ENCODE results near the gene IQCM.

The IQCM gene

GRCh38 chr4:149706942-149707341 lies 108.7 kb downstream of the IQCM start:
- ChIA-PET CTCF (interaction anchor here (0.9 to 1.2 kb wide), 2 partner anchors 8 to 22 kb away, joined by 4 to 5 read pairs; no protein-coding TSS in a partner anchor), POLR2A (no interaction called here)
- no peak for DNase-seq (ENCODE audit: extremely low spot score)
- no peak for TF ChIP-seq CTCF (IDR thresholded peaks at IDR 0.05; ENCODE audit: control extremely low read depth, extremely low read depth, low read depth, missing control alignments)

GRCh38 chr4:149702414-149703293 lies 113.0 kb downstream of the IQCM start:
- POLR2A ChIA-PET = no interaction called here
- TF ChIP-seq CTCF (IDR thresholded peaks at IDR 0.05; ENCODE audit: control extremely low read depth, extremely low read depth, low read depth, missing control alignments) = no peak
- DNase-seq (ENCODE audit: extremely low spot score) = no peak
- CTCF ChIA-PET = no interaction called here

- TF ChIP-seq CTCF (IDR thresholded peaks at IDR 0.05; ENCODE audit: control extremely low read depth, extremely low read depth, low read depth, missing control alignments) = no peak
- CTCF ChIA-PET = no interaction called here
- POLR2A ChIA-PET = no interaction called here
Observed at GRCh38 chr4:149701435-149702156, 114.0 kb downstream of the IQCM start.

GRCh38 chr4:149700272-149700671 lies 115.4 kb downstream of the IQCM start:
- POLR2A ChIA-PET = no interaction called here
- DNase-seq (ENCODE audit: extremely low spot score) = no peak
- CTCF ChIA-PET = interaction anchor here (0.7 kb wide), 1 partner anchor 9 kb away, joined by 3 read pairs; no protein-coding TSS in a partner anchor

More at GRCh38 chr4:149701435-149702156, 114.0 kb downstream of the IQCM start:
- DNase-seq (ENCODE audit: extremely low spot score) = no peak

GRCh38 chr4:149699642-149700041 lies 116.0 kb downstream of the IQCM start:
- POLR2A ChIA-PET = no interaction called here

More at GRCh38 chr4:149700272-149700671, 115.4 kb downstream of the IQCM start:
- TF ChIP-seq CTCF (IDR thresholded peaks at IDR 0.05; ENCODE audit: control extremely low read depth, extremely low read depth, low read depth, missing control alignments) = no peak

More at GRCh38 chr4:149699642-149700041, 116.0 kb downstream of the IQCM start:
- no peak for TF ChIP-seq CTCF (IDR thresholded peaks at IDR 0.05; ENCODE audit: control extremely low read depth, extremely low read depth, low read depth, missing control alignments)
- CTCF ChIA-PET = no interaction called here
- no peak for DNase-seq (ENCODE audit: extremely low spot score)

Measured in GM10248 (cell line).